Dermis lymphatic vessel endothelial cell (primary cell): ENCODE measurements around the gene TCF7L1. TPM values are rescaled to one million over a fixed set of nuclear protein-coding genes. Genes with fewer than 3 reads are reported as not detected.

ENCODE experiments used
- total RNA-seq: library from RNA; depleted of rRNA; stranded (reverse); fragments of >200 nt; gene quantifications from 2 replicates; pipeline ENCODE4 v1.2.1, GENCODE V29; 2014

Gene TCF7L1, protein sequence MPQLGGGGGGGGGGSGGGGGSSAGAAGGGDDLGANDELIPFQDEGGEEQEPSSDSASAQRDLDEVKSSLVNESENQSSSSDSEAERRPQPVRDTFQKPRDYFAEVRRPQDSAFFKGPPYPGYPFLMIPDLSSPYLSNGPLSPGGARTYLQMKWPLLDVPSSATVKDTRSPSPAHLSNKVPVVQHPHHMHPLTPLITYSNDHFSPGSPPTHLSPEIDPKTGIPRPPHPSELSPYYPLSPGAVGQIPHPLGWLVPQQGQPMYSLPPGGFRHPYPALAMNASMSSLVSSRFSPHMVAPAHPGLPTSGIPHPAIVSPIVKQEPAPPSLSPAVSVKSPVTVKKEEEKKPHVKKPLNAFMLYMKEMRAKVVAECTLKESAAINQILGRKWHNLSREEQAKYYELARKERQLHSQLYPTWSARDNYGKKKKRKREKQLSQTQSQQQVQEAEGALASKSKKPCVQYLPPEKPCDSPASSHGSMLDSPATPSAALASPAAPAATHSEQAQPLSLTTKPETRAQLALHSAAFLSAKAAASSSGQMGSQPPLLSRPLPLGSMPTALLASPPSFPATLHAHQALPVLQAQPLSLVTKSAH
- total RNA-seq: 4.3 and 5.2 TPM in 2 replicates

DNA sequence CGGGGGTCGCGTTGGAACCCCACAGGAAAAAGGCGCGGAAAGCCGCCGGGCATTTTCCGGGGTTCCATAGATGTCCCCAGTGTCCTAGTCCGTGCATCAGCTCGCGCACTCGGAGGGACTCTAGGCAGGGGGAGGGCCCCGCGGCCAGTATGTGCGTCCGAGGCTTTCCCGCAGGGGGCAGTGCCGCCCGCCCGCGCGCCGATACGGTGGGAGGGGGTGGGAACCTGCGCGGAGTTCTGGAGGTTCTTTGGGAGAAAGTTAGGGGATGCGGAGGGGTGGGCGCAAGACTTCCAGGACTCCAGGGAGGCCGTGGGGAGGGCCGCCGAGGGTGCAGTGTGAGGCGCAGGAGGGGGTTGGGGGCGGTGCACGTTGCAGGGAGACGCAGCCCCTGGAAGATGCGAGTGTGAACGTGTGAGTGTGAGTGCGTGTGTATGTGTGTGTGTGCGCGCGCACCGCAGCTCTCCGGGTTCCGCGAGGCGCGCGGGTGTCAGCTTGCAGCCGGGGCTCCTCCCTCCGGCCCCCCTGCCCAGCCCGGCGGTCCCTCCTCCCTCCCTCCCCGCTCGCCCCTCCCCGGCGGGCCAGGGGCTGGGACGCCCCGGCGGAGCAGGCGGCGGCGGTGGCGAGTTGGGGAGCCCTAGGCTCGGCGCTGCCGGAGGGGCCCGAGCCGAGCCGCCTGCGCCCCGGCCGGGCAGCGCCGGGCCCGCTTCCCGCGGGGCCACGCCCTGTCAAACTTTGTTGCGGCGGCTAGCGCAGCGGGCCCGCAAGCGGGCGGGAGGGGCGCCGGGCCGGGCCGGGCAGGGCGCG lies at the start of gene TCF7L1:
TCF7L1 (plus strand) TSS at position 559 of the 804 bp plus-strand sequence. CDS start 293 bp downstream, outside the sequence.

DNA sequence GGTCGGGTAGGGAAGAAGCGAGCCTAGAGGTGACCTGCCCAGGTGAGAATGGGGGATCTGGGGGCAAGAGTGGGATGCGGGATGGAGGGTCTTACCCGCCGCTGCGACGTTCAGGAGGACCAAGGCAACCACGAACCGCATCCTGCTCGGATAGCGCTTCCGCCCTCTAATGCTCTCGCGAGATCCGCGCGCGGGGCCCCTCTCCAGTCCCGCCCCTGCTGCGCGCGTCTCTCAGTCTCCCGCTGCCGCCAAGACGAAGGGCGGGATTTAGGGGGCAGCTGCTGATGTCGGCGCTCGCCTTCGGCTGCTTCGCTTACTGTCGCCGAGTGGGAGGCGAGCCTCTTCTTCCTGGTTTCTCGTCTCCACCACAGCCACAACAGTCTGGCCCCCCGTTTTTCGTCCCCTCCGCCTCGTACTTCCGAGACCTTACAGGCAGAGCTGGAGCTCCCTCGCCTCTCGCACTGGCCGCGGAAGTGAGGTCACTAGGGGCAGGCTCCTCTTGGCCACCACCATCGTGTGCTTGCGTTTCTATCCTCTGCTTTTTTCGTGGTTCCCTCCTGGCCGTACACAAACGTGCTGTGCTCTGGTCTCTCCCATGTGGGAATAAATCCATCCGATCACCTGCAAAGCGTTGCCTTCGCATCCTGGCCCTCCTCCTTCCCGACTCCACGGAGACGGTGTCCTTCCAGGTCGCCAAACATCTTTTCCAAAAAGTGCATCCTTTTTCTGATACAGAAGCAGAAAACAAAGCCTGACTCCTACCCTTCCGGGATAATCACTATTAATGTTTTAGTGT lies 194.8 kb downstream of the TCF7L1 start, which contains the start of gene TGOLN2:
TGOLN2 (minus strand) TSS at position 168 of the 796 bp plus-strand sequence; CDS start at position 141, 27 bp downstream.

DNA sequence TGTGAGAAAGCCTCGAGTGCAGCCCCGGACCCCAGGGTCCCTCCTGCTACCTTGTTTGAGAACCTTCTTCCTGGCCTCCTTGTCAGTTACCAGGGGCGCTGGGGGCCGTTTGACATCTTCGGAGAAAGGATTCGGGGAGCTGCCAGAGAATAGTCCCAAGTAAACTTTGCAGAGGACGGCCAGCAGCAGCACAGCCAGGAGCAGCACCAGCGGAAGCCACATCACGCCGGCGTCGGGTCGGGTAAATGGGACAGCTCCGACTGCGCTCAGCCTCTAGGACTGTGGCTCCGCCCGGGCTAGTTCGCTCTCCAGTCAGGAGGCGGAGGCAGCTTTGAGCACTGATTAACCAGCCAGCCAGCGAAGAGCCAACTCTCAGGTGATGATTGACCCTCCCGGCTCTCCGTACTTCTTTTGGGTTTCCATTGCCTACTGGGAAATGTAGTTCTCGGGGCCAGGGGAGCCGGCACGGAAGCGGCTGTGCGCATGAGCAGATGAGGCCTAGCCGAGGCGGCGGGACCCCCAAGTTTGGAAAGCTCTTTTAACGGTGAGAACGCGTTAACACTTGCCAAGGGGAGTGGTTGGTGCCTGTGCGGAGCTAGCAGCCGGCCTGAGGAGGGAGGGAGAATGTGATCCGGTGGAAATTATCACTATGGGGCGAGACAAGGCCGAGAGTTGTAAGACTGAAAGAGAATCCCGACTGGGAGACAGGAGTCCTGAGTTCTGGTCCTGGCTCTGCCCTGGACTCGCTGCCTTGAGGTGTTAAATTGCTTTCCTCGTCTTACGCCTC lies 221.3 kb downstream of the TCF7L1 start, which contains the start of the genes ELMOD3 and RETSAT:
ELMOD3 (plus strand) TSS at position 484 of the 787 bp plus-strand sequence. CDS start 2,430 bp downstream, outside the sequence.
RETSAT (minus strand) TSS at position 243 of the 787 bp plus-strand sequence; CDS start at position 222, 21 bp downstream.

Other genes starting within 250 kb of the TCF7L1 start
- gene TMSB10, start 227.7 kb upstream of the TCF7L1 start, total RNA-seq: 6,673 and 8,934 TPM in 2 replicates
- gene KCMF1, start 162.2 kb upstream of the TCF7L1 start, total RNA-seq: 63.8 and 68.2 TPM in 2 replicates
- gene TGOLN2, start 194.6 kb downstream of the TCF7L1 start, total RNA-seq: 61.5 and 71.8 TPM in 2 replicates
- 59.1 and 68.5 TPM in 2 replicates for gene RETSAT, start 221.1 kb downstream of the TCF7L1 start, total RNA-seq
- 8.1 and 8.2 TPM in 2 replicates for gene ELMOD3, start 221.4 kb downstream of the TCF7L1 start, total RNA-seq